Endodermal cell (in vitro differentiated cells): ENCODE results near the gene ASTL. TPM values are rescaled to one million over a fixed set of nuclear protein-coding genes. Genes with fewer than 3 reads are reported as not detected.

Experiments used
- DNase-seq: peaks from one replicate; pipeline ENCODE4 v3.0.0-alpha.2; 2017
- H3K27ac ChIP-seq: 2 replicates; pipeline ENCODE4 v1.5.1; 2013; ENCODE audit warnings: mild to moderate bottlenecking, low read depth, low read length, moderate library complexity
- H3K27me3 ChIP-seq: 2 replicates; pipeline ENCODE4 v1.6.1; 2013; ENCODE audit warnings: mild to moderate bottlenecking, low read length, moderate library complexity; ENCODE audit not compliant: insufficient read depth, control insufficient read depth, poor library complexity, severe bottlenecking
- H3K36me3 ChIP-seq: 2 replicates; pipeline ENCODE4 v1.7.0; 2013; ENCODE audit warnings: mild to moderate bottlenecking, low read length, moderate library complexity; ENCODE audit not compliant: control insufficient read depth, insufficient read depth
- H3K4me1 ChIP-seq: one replicate; pipeline ENCODE4 v1.7.0; 2013; ENCODE audit warnings: low read length; ENCODE audit not compliant: control insufficient read depth, insufficient read depth
- H3K4me3 ChIP-seq: 2 replicates; pipeline ENCODE4 v1.5.1; 2013; ENCODE audit warnings: mild to moderate bottlenecking, low read length, moderate library complexity
- H3K9ac ChIP-seq: 2 replicates; pipeline ENCODE4 v1.6.1; 2013; ENCODE audit warnings: mild to moderate bottlenecking, low read length, moderate library complexity; ENCODE audit not compliant: poor library complexity, severe bottlenecking; ENCODE audit errors: extremely low read depth
- H3K9me3 ChIP-seq: 2 replicates; pipeline ENCODE4 v1.6.1; 2013; ENCODE audit warnings: mild to moderate bottlenecking, low read length, moderate library complexity; ENCODE audit not compliant: control insufficient read depth
- H3K27ac Mint-ChIP-seq: 2 replicates; pipeline ENCODE4 v1.8.0; 2020; ENCODE audit warnings: mixed read lengths
- H3K27me3 Mint-ChIP-seq: 2 replicates; pipeline ENCODE4 v1.8.0; 2021; ENCODE audit warnings: mild to moderate bottlenecking, mixed read lengths; ENCODE audit not compliant: insufficient read depth
- H3K36me3 Mint-ChIP-seq: 2 replicates; pipeline ENCODE4 v1.8.0; 2020; ENCODE audit warnings: low read depth, mixed read lengths
- H3K4me1 Mint-ChIP-seq: 2 replicates; pipeline ENCODE4 v1.8.0; 2020; ENCODE audit warnings: mixed read lengths
- H3K4me3 Mint-ChIP-seq: 2 replicates; pipeline ENCODE4 v1.8.0; 2020; ENCODE audit warnings: mild to moderate bottlenecking, moderate library complexity, mixed read lengths
- H3K9me3 Mint-ChIP-seq: 2 replicates; pipeline ENCODE4 v1.8.0; 2020; ENCODE audit warnings: mild to moderate bottlenecking, mixed read lengths
- CTCF ChIP-seq: fragments of 200-600 bp; sonication (generic); conservative IDR thresholded peaks from 2 replicates; pipeline ENCODE4 v1.5.0; 2021; ENCODE audit warnings: antibody characterized with exemption, mild to moderate bottlenecking
- WGBS, 2 experiments: methylation state at CpG; one replicate each; pipeline versions ENCODE4 v1.1.5 to v1.1.7; 2013; ENCODE audit warnings: missing lambda C conversion rate in 2 of 2, mixed read lengths in 1 of 2; ENCODE audit not compliant: insufficient coverage in 1 of 2, insufficient read length in 1 of 2; 5-methylcytosine and 5-hydroxymethylcytosine counted together
- total RNA-seq, 2 donors: library from RNA; stranded (reverse); fragmentation: NEBNext Ultra II Directional in 1 of 2; extraction: Animal tissue kit (Norgen Biotek cat#: 25700) in 1 of 2; gene quantifications; 2 replicates in 1 of 2; 3 replicates in 1 of 2; pipeline ENCODE4 v1.2.1, GENCODE V29; 2021

The ASTL gene
- total RNA-seq, 2 donors from 2014 or later, result not detected

DNA sequence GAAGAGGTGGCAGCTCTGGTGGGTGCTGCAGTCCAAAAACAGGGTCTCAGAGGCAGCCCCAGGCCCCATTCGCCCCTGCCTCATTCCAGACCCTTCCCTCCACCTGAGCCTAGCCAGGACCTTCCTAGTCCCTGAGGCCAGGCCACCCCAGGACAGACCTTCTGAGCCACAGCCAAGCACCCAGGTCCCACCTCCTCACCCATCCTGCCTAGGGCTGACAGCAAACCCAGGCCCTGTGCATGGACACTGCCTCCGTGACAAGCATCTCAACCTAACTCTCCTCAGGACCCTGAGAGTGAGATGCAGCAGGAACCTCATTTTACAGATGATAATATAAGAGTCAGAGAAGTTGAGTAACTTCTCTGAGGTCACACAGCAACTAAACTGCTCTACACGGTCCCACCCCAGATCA is 37.4 kb downstream of the ASTL start:
- H3K4me1 Mint-ChIP-seq, result no peaks in the 10 kb centered on the region
- Histone ChIP-seq H3K9me3 (no peaks in the 10 kb centered on the region), H3K9ac (no peak overlapping the region), H3K4me1 (no peaks in the 10 kb centered on the region), H3K36me3 (no peaks in the 10 kb centered on the region), H3K4me3 (no peak overlapping the region), H3K27me3 (no peaks in the 10 kb centered on the region), H3K27ac (no peak overlapping the region)
- peak; percentile 34 for DNase-seq
- peaks cover 5% of the 10 kb centered on the region for H3K27me3 Mint-ChIP-seq
- no peak overlapping the region for H3K27ac Mint-ChIP-seq
- no peak overlapping the region for H3K4me3 Mint-ChIP-seq
- peaks cover 10% of the 10 kb centered on the region for H3K9me3 Mint-ChIP-seq
- WGBS, 2 experiments, result 86% methylated on average over 3 of the region's 3 CpGs; no CpG with 5 or more reads in 1 of the 2 experiments
- TF ChIP-seq CTCF, result no peak
- no peaks in the 10 kb centered on the region for H3K36me3 Mint-ChIP-seq

- H3K27ac ChIP-seq, result no peak overlapping the region
- peaks cover 1% of the 10 kb centered on the region for H3K27me3 Mint-ChIP-seq
Measured at GRCh38 chr2:96099861-96100798, 38.2 kb downstream of the ASTL start.

More at GRCh38 chr2:96099861-96100798, 38.2 kb downstream of the ASTL start:
- Histone ChIP-seq H3K4me1 (no peaks in the 10 kb centered on the region), H3K9ac (no peak overlapping the region), H3K36me3 (no peaks in the 10 kb centered on the region), H3K9me3 (no peaks in the 10 kb centered on the region), H3K4me3 (no peak overlapping the region), H3K27me3 (no peaks in the 10 kb centered on the region)
- H3K36me3 Mint-ChIP-seq, result no peaks in the 10 kb centered on the region
- DNase-seq, result peak; percentile 45
- no peak overlapping the region for H3K27ac Mint-ChIP-seq
- no peak for TF ChIP-seq CTCF
- WGBS, 2 experiments, result 82 to 85% methylated on average over 5 to 12 of the region's 12 CpGs
- H3K4me1 Mint-ChIP-seq, result no peaks in the 10 kb centered on the region
- H3K4me3 Mint-ChIP-seq, result no peak overlapping the region
- H3K9me3 Mint-ChIP-seq, result peaks cover 2% of the 10 kb centered on the region
